HG03103 (cell line): Measurements from ENCODE around the gene SMIM8.
"Not testable (repeated sequence)": the region's sequence is repeated elsewhere in the genome, so short reads cannot be mapped to it uniquely, and the experiment has no call there.

Experiments used
- ATAC-seq: cut with Tn5 transposase; IDR thresholded peaks from one replicate; pipeline ENCODE4 v1.9.1; 2021; ENCODE audit warnings: low read depth; ENCODE audit not compliant: unreplicated experiment

SMIM8 gene, protein sequence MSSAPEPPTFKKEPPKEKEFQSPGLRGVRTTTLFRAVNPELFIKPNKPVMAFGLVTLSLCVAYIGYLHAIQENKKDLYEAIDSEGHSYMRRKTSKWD

DNA sequence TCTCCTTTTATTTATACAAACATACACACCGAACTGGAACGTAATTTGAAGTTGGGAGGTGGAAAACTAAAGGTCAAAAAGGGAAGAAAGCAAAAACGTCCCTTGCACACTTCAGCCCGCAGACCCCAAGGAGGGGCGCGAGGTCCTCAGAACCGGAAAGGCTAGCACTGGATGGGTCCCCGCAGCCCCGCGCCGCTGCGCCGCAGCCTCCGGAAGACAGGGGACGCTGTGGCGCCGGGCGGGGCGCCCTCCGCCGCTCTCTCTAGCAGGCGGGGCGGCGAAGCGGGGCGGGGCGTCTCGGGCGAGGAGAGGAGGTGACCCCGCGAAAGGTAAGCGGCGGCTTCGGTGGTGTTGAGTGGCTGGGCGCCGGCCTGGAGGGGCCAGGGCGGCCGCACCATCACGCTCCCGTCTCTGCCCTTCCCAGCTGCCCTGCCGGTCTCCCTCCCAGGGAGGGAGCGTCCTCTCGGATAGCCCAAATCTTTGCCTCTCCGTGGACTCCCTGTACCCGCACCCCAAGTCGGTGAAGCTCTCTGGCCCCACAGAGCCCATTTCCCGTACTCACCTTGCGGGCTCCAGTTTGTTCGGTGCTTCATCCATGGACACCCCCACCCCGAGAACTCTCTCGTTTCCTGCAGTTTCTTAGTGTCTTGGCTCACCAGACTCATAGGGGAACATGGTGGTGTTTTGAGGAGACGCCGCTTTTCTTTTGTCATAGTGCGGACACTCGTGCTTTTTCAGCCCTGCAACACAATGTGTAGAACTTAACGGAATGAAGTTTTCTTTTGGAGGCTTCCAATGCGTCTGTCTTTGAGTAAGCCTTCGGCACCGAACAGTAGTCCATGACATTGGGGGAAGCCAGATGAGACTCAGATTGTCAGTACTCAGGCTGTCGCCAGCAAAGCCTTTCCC, at the start of gene SMIM8:
Gene SMIM8, plus strand, starts transcription at position 285 of the 909 bp plus-strand sequence. CDS start 14,444 bp downstream, outside the sequence.
- peak; percentile 100 for ATAC-seq

DNA sequence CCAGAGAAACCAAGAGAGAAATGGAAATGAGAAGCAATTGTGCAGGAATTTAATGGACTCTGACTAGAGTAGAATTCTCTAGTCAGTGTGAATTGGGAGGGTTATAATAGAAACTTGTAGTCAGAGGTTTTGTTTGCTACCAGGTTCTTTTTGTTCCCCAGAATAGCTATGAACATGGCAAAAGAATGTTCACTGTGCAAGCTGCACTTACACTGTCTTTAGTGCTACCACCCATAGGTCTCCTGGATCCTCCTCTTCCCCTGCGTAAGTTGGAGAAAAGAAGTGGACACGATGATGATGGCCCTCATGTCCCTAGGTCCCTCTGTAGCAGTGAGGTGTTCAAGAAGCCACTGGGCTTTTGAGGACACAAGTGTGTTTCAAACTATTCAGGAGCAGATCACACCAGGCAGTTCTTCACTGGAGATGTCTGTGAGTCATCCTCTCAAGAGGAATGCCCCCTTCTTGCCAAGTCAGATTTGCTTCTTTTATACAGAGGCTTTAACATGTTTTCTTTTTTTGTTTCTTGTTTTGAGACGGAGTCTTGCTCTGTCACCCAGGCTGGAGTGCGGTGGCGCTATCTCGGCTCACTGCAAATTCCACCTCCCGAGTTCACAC, 47.6 kb upstream of the SMIM8 start:
- no peak for ATAC-seq

DNA sequence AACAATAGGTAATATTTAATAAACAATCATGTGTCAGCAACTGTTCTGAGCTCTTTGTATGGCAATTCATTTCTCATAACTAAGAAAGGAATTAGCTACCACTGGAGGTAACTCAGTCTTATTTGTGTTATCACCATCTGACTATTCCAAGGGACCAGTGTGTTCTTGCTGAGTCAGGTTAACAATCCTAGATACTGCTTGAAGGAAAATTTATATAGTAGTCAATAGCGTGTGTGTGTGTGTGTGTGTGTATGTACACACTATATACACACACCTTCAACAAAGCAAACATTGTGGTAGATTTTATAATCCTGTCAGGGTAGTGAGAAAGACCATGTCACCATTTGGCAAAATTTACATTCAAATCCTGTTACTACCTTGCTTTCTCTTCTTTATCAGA, 45.8 kb upstream of the SMIM8 start:
- ATAC-seq: no peak

DNA sequence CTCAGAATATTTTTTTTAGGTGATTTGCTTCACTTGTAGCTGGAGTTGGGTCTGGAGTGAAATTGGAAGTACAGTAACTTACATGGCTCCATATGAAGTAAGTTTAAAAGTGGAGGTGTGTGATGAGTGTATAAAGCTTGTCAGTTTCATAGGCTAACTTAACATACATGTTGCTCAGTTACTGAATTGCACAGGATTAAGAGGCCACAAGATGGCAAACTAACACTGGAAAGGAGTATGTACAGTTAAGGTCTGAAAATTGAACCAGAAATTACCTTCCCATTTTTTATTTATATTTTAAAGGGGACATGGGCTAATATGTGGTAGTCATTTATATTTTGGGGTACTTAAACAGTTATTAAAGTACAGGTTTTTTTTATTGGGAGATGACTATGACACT, 45.3 kb upstream of the SMIM8 start:
- no peak for ATAC-seq

DNA sequence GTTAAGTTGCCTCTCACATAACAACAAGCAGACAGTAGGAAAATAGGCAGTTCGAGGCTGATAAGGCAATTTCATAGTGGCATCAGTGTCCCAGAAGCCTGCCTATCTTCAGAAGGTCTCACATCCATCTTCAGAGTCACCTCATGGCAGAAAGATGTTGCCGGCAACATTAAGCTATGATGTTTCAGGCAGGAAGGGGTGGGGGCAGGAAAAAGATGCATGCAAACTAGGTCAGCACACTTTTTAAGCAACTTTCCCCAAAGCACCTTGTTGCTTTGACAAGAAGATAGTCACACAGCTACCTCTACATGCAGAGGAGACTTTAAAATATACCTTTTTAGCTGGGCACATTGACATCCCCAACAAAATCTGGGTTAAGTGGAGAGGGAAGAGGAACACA, 43.2 kb upstream of the SMIM8 start:
- ATAC-seq: no peak

DNA sequence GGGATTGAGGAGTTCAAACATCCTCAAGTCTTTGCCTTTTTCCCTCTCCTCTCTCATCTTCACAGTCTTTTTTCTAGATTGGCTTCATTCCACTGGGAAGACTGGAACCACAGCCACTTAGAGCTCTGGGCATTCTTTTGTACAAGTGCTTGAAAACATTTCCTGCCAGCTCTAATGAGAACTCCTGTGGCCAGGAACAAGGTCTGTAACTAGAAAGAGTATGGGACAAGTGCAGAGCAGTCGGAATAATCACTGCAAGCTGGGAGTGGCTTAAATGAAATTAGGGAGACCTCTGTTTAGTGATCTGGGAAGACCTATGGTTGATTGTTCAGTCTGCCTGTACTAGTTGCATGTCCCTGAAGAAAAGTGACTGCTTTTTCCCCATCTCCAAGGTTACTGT, 41.0 kb upstream of the SMIM8 start:
- ATAC-seq: no peak

DNA sequence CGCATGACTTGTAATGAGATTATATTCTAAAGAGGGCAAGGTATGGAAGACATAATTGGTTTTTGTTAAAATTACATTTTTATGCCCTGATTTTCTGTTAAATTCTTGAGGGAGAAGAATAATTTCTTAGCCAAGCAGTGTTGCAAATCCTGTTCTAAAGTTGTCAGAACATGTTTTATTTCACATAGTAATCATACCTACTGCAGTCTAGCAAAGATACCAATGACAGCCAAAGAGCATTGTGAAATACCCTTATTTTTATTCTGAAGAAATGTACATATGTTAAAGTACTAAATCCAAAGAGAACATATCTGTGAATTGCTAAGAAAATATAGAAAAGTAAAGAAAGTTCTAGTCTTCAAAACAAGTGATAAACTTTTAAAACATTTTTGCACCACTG, 39.6 kb upstream of the SMIM8 start:
- ATAC-seq: no peak

DNA sequence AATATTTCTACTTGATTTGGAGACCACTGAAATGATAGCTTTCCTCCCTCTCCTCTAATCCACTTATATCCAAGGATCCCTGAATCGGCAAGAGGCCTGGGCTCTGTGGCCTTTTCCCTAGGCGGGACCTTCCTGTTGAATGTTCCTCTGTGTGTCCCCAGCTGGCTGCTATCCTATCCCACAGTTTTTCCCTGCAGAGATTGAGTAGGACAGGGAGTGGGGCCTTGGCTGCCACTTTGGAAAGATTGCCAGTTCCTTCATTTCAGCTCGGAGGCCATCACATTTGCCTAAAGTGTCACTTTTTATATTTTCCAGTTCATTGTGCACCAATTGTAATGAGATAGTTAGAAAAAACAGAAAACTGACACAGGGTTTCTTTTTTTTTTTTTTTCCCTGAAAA, 38.9 kb upstream of the SMIM8 start:
- ATAC-seq: no peak

DNA sequence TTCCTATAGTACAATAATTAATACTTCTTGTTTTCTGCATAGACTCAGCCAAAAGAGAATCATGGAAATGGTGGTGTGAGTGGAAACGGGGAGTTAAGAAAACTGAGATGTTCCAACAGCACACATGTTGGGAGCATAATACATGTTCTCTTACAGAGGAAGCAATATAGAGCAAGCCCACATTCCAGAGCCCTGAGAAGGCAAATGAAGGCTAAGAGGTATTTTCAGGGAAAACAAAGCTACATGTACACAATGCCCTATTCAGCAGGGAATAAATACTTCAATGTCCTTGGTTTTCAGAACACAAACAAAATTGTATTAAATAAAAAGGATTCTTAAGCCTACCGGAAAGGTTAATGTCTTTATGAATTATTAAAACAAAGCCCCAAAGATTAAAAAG, 35.1 kb upstream of the SMIM8 start:
- ATAC-seq: no peak

DNA sequence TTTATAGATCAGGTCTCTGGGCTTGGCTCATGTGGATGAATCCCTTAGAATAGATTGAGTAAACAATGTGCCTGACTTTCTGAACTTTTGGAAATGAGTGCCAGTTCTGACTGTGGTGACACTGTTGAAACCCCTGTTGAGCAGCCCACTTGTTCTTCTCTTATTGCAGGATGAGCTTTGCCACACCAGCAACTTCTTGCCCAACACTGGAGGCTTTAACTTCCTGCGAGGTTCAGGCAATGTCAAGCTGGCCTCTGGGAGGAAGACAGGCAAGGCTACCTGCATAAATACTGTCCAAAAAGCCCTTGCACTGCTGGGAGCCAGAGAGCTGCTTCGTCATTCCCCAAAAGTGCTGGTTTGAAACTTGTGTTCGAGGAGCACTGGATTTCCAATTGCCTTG, 32.8 kb upstream of the SMIM8 start:
- no peak for ATAC-seq

DNA sequence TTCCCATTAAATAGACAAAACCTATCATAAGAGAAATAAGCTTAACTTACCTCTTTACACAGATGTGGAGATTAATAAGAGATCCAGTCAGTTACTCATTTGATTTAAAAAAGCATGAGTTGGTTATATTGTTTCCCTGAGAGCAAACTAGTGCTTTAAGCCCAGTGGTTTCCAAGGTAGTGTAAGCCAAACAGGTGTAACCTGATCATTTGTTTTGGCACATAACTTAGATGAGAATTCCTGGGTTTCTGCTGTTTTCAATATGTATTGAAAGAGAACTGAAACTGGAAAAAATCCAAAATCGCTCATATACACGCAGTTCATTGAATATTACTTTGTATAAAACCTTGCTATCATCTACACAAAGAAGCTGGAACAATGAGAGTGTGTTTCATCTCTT, 30.5 kb upstream of the SMIM8 start:
- ATAC-seq: no peak

DNA sequence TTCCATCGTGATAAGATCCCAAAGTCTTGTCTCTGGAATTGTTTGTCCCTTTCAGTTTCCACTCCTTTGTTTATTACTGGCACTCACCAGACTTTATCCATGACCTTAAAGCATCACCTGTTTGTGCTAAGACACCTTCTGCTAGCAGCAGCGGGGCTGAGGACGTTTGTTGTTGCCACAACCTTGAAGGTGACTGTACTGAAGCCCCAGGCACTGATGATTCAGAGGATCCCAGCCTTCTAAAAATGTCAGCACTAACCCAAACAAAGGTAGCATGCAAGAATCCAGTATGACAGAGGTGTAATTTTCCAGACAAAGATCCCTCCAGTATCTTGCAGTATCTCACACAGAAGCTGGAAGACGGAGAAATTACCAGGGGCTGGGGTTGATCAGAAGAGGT, 28.9 kb upstream of the SMIM8 start:
- ATAC-seq: no peak

DNA sequence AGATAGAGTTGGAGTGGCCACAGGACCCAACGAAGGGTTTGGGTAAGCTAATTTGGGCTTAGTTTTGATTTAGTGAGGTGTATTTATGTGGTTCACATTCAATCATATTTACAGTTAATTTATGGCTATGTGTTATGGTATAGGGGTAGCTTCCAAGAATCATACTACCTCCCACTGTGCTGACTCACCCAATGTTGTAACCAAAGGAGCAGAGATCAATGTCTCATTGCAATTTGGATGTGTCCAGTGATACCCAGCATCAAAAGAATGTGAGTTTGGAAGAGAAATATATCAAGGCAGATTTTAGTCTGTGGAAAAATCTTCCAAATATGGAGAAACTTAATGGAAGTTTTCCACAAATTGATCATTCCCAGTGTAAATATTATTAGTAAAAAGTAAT, 25.3 kb upstream of the SMIM8 start:
- no peak for ATAC-seq

DNA sequence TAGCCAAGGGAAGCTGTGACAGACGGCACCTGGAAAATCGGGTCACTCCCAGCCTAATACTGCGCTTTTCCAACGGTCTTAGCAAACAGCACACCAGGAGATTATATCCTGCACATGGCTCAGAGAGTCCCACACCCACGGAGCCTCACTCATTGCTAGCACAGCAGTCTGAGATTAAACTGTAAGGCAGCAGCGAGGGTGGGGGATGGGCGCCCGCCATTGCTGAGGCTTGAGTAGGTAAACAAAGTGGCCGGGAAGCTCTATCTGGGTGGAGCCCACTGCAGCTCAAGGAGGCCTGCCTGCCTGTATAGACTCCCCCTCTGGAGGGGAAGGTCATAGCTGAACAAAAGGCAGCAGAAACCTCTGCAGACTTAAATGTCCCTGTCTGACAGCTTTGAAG, 21.1 kb upstream of the SMIM8 start:
- ATAC-seq: not testable (repeated sequence)

DNA sequence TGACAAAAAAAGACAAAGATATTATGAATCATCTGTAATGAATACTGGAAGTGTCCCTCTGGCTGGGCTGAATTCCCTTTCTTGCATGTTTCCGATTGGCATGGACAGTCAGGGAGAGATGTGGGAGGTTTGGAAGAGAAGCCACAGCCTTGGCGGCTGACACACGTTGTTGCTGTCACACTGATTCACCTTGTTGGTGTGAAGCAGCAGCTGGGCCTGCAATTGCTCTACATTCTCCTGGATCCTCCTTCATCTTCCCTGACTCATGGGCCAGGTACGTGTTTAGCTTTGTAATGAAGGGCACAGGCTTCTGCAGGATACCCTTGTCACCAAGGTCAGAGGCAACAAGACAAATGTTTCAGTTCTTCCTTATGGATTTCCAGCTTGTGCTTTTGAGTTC, 13.4 kb upstream of the SMIM8 start:
- ATAC-seq: no peak

DNA sequence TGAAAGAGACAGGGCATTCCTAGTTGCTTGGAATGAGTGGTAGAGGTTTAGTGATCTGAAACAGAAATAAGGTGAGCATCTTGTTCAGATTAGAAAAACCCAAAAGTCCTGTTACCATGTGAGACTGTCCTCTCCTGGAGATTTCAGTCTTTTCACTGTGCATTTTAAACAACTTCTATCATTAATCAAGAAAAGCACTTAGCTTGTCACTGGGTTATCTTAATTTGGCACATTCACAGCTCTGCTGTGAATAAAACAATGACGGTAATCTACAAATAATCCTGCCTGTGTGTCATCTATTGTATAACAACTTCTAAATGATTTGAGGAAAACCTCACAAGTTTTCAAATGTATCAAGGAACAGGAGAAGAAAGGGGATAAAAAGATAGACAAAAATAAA, 9.5 kb upstream of the SMIM8 start:
- no peak for ATAC-seq

DNA sequence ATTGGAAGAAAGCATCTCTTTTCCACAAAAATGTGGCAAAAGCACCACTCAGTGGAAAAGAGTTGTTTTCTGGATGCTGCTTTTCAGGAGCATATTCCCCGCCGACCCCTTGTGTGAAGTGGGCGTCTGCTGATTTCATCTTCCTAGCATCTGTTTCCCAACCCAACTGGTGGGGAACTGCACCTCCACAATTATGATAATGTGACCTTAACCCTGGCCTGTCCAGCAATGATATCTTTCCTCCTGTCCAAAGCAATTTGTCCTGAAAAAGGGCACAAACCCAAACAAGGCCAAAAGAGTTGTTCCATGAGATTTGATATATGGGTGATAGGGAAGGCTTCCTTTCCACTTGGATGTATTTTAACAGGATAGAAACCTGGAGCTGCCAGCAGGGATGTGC, 7.3 kb upstream of the SMIM8 start:
- ATAC-seq: no peak

DNA sequence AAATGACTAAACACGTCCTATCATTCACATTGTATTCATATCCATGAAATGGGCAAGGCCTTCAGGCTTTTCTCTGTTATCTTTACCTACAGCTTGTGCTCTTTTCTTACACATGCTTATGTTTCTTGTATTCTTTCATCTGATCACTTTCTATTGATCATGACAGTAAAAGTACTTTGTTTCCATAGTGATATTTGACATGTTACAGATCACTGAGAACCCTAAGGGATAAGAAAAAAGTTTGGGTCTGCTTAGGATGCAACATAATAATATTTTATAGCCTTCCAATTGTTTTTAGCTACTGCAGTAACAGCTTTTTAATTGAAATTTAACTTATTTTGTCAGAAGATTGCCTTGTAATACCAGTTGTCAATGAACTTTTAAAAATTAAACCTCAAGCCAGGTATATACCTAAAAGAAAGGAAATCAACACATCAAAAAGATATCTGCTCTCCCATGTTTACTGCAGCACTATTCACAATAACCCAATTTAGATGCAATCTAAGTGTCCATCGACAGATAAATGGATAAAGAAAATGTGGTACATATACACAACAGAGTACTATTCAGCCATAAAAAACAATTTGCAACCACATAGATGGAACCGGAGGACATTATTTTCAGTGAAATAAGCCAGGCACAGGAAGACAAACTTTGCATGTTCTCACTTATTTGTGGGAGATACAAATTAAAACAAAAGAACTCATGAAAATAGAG, 3.0 kb upstream of the SMIM8 start:
- no peak for ATAC-seq

DNA sequence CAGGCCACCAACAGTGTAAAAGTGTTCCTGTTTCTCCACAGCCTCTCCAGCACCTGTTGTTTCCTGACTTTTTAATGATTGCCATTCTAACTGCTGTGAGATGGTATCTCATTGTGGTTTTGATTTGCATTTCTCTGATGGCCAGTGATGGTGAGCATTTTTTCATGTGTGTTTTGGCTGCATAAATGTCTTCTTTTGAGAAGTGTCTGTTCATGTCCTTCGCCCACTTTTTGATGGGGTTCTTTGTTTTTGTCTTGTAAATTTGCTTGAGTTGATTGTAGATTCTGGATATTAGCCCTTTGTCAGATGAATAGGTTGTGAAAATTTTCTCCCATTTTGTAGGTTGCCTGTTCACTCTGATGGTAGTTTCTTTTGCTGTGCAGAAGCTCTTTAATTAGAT, 1.5 kb downstream of the SMIM8 start:
- not testable (repeated sequence) for ATAC-seq

DNA sequence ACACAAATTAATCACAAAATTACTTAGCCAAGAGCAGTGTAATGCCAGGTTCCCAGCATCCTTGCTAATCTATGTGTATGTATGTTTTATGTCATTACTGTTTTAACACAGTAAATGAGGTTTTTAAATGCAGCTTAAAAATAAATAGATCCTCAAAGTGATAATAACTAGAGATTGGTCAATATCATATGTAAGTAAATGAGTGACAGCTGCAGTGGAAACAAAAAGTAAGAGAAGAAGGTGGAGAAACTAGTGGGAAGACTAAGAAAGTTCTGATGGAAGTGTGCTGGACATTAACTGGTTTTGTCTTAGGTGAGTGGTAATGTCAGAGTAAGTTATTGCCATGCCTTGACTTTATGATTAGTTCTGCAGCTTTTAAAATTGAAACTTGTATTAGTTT, 8.6 kb downstream of the SMIM8 start:
- no peak for ATAC-seq

DNA sequence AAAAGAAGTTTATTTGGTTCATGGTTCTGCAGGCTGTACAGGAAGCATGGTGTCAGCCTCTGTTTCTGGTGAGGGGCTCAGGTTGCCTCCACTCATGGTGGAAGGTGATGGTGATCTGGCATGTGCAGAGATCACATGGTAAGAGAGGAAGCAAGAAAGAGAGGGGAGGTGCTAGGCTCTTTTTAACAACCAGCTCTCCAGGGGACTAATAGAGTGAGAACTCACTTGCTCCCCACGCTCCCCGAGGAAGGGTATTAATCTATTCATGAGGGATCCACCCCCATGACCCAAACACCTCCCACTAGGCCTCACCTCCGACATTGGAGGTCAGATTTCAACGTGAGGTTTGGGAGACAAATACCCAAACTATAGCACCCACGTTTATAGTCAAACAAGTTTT, 10.6 kb downstream of the SMIM8 start:
- no peak for ATAC-seq
